H9 (cell line): ENCODE results near the gene MAPKAP1. TPM values are rescaled to one million over a fixed set of nuclear protein-coding genes. Genes with fewer than 3 reads are reported as not detected.

Source experiments
- DNase-seq: peaks from one replicate; pipeline ENCODE4 v3.0.0-alpha.2; 2017
- H2AFZ ChIP-seq: one replicate; pipeline ENCODE4 v1.6.1; 2013; ENCODE audit warnings: mild to moderate bottlenecking, low read length, control low read depth, moderate library complexity
- H2AK5ac ChIP-seq: 2 replicates; pipeline ENCODE4 v1.6.1; 2013; ENCODE audit warnings: low read length, control low read depth, mixed read lengths; ENCODE audit not compliant: insufficient read length
- H2BK120ac ChIP-seq: one replicate; pipeline ENCODE4 v1.6.1; 2013; ENCODE audit warnings: low read depth, mild to moderate bottlenecking, low read length, control low read depth, inconsistent platforms; ENCODE audit not compliant: poor library complexity, severe bottlenecking
- H2BK12ac ChIP-seq: 2 replicates; pipeline ENCODE4 v1.6.1; 2013; ENCODE audit warnings: low read length, control low read depth, mixed read lengths, low read depth; ENCODE audit not compliant: insufficient read length
- H2BK15ac ChIP-seq: 2 replicates; pipeline ENCODE4 v1.6.1; 2013; ENCODE audit warnings: low read depth, low read length, control low read depth
- H2BK20ac ChIP-seq: one replicate; pipeline ENCODE4 v1.6.1; 2013; ENCODE audit warnings: low read depth, mild to moderate bottlenecking, low read length, control low read depth, inconsistent platforms; ENCODE audit not compliant: poor library complexity, severe bottlenecking
- H2BK5ac ChIP-seq: 2 replicates; pipeline ENCODE4 v1.6.1; 2013; ENCODE audit warnings: low read length, control low read depth, mixed read lengths; ENCODE audit not compliant: insufficient read length
- H3K14ac ChIP-seq: 2 replicates; pipeline ENCODE4 v1.6.1; 2013; ENCODE audit warnings: low read length, control low read depth; ENCODE audit not compliant: insufficient read depth
- H3K18ac ChIP-seq: 2 replicates; pipeline ENCODE4 v1.6.1; 2013; ENCODE audit warnings: low read depth, mild to moderate bottlenecking, mixed read lengths, low read length, control low read depth; ENCODE audit not compliant: insufficient read length
- H3K23ac ChIP-seq: 2 replicates; pipeline ENCODE4 v1.6.1; 2013; ENCODE audit warnings: low read length, control low read depth, mixed read lengths, low read depth; ENCODE audit not compliant: insufficient read length
- H3K23me2 ChIP-seq: 2 replicates; pipeline ENCODE4 v1.6.1; 2013; ENCODE audit warnings: low read depth, mild to moderate bottlenecking, mixed read lengths, low read length, control low read depth; ENCODE audit not compliant: insufficient read length, poor library complexity, severe bottlenecking
- H3K27ac ChIP-seq: 2 replicates; pipeline ENCODE4 v1.5.1; 2013; ENCODE audit warnings: low read length, control low read depth, mixed read lengths, low read depth; ENCODE audit not compliant: insufficient read length
- H3K27me3 ChIP-seq: 2 replicates; pipeline ENCODE4 v1.6.1; 2013; ENCODE audit warnings: low read length, control low read depth, inconsistent platforms; ENCODE audit not compliant: insufficient read depth
- H3K4ac ChIP-seq: 2 replicates; pipeline ENCODE4 v1.6.1; 2013; ENCODE audit warnings: low read depth, mild to moderate bottlenecking, control low read depth, inconsistent platforms, low read length, moderate library complexity
- H3K4me1 ChIP-seq: 2 replicates; pipeline ENCODE4 v1.6.1; 2013; ENCODE audit warnings: low read length, control low read depth, inconsistent platforms; ENCODE audit not compliant: insufficient read depth
- H3K4me2 ChIP-seq: 2 replicates; pipeline ENCODE4 v1.6.1; 2013; ENCODE audit warnings: low read length, control low read depth, mixed read lengths; ENCODE audit not compliant: insufficient read length, insufficient read depth
- H3K56ac ChIP-seq: 2 replicates; pipeline ENCODE4 v1.6.1; 2013; ENCODE audit warnings: low read depth, mild to moderate bottlenecking, mixed read lengths, low read length, control low read depth; ENCODE audit not compliant: insufficient read length
- H3K79me1 ChIP-seq: 2 replicates; pipeline ENCODE4 v1.6.1; 2013; ENCODE audit warnings: low read depth, mild to moderate bottlenecking, moderate library complexity, low read length, control low read depth, inconsistent platforms; ENCODE audit not compliant: insufficient read depth, poor library complexity, severe bottlenecking
- H3K79me2 ChIP-seq: 2 replicates; pipeline ENCODE4 v1.6.1; 2013; ENCODE audit warnings: low read length, control low read depth, inconsistent platforms; ENCODE audit not compliant: insufficient read depth
- H3K9ac ChIP-seq: 2 replicates; pipeline ENCODE4 v1.6.1; 2013; ENCODE audit warnings: low read length, control low read depth, mixed read lengths; ENCODE audit not compliant: insufficient read length; ENCODE audit errors: extremely low read depth
- H3K9me3 ChIP-seq: one replicate; pipeline ENCODE4 v1.6.1; 2013; ENCODE audit warnings: low read depth, low read length, inconsistent platforms; ENCODE audit not compliant: control insufficient read depth
- H3T11ph ChIP-seq: one replicate; pipeline ENCODE4 v1.6.1; 2013; ENCODE audit warnings: mild to moderate bottlenecking, low read length, control low read depth, inconsistent platforms
- H4K20me1 ChIP-seq: one replicate; pipeline ENCODE4 v1.6.1; 2013; ENCODE audit not compliant: control insufficient read depth, insufficient read length, insufficient read depth
- H4K5ac ChIP-seq: 2 replicates; pipeline ENCODE4 v1.6.1; 2013; ENCODE audit warnings: low read depth, mild to moderate bottlenecking, mixed read lengths, low read length, control low read depth; ENCODE audit not compliant: insufficient read length
- H4K8ac ChIP-seq: replicated peaks from 2 replicates; pipeline ENCODE4 v1.6.1; 2013; ENCODE audit warnings: low read length, control low read depth, mixed read lengths, low read depth; ENCODE audit not compliant: insufficient read length
- H4K91ac ChIP-seq: 2 replicates; pipeline ENCODE4 v1.6.1; 2013; ENCODE audit warnings: low read depth, mild to moderate bottlenecking, moderate library complexity, mixed read lengths, low read length, control low read depth; ENCODE audit not compliant: insufficient read length
- H3K27ac Mint-ChIP-seq, 3 experiments: 2 replicates in 2 of 3; 3 replicates in 1 of 3; pipeline ENCODE4 v1.8.0; 2020 to 2021; ENCODE audit warnings: mixed read lengths in 3 of 3, mild to moderate bottlenecking in 1 of 3, moderate library complexity in 1 of 3
- H3K27me3 Mint-ChIP-seq: 2 replicates; pipeline ENCODE4 v1.8.0; 2021; ENCODE audit warnings: low read depth, mild to moderate bottlenecking, moderate library complexity, mixed read lengths
- H3K36me3 Mint-ChIP-seq, 3 experiments: 2 replicates in 2 of 3; 3 replicates in 1 of 3; pipeline ENCODE4 v1.8.0; 2020 to 2021; ENCODE audit warnings: low read depth in 3 of 3, mixed read lengths in 3 of 3; ENCODE audit not compliant: insufficient read depth in 1 of 3
- H3K4me1 Mint-ChIP-seq, 2 experiments: 2 replicates each; pipeline ENCODE4 v1.8.0; 2020; ENCODE audit warnings: mixed read lengths in 2 of 2
- H3K4me3 Mint-ChIP-seq, 2 experiments: 2 replicates in 1 of 2; 3 replicates in 1 of 2; pipeline ENCODE4 v1.8.0; 2020 to 2021; ENCODE audit warnings: mild to moderate bottlenecking in 2 of 2, mixed read lengths in 2 of 2, moderate library complexity in 1 of 2
- H3K9me3 Mint-ChIP-seq, 2 experiments: 2 replicates in 1 of 2; 3 replicates in 1 of 2; pipeline ENCODE4 v1.8.0; 2020; ENCODE audit warnings: mild to moderate bottlenecking in 2 of 2, mixed read lengths in 2 of 2, moderate library complexity in 1 of 2
- CTCF ChIP-seq: fragments of 200-600 bp; sonication (generic); conservative IDR thresholded peaks from 3 replicates; pipeline ENCODE4 v1.8.0; 2021; ENCODE audit warnings: antibody characterized with exemption, mild to moderate bottlenecking
- WGBS: extraction: QIAGEN DNeasy Blood & Tissue Kit; methylation state at CpG from one replicate; pipeline ENCODE4 v1.1.7; 2013; ENCODE audit warnings: missing lambda C conversion rate, low lambda C conversion rate, mixed read lengths; ENCODE audit not compliant: insufficient read length; ENCODE audit errors: extremely low coverage; 5-methylcytosine and 5-hydroxymethylcytosine counted together
- total RNA-seq: library from RNA; stranded (reverse); gene quantifications from 2 replicates; pipeline ENCODE4 v1.2.1, GENCODE V29; 2021

Gene MAPKAP1
- total RNA-seq, 1 experiment from 2014 or later, result 97.0 TPM

DNA sequence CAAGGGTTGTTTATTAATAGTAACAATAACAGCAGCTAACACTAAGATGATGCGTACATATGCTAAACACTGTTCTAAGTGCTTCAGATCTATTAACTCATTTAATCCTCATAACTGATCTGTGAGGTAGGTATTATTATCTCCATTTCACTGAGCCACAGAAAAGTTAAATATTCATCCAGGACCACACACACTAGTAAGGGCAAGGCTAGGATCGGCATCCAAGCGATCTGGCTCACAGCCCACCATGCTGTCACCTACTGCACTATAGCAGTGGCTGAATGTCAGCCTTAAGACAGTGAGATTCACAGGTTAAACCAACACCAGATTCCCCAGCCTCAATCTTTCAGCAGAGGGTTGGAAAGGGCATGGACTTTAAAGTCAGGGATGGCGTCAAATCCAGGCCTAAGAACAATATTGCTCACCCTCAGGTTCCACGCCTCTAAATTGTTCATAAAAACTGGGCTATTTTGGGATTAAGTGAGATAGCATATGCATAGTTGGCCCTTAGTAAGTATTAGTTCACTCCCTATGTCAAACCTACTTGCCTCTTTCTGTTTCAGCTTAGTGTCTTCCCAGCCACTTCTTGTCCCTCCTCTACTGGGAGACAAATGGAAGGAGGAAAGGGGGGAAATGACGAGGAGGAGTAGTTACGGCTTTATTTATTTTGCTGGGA, 150.8 kb downstream of the MAPKAP1 start:
- Histone ChIP-seq H3K4me2 (no peak overlapping the region), H3K4me1 (no peaks in the 10 kb centered on the region), H4K8ac (no peak overlapping the region), H3K79me2 (no peaks in the 10 kb centered on the region), H4K91ac (no peak overlapping the region), H3K4ac (no peak overlapping the region), H3K23ac (no peak overlapping the region), H3K27ac (no peak overlapping the region), H2AK5ac (no peak overlapping the region), H3K27me3 (no peaks in the 10 kb centered on the region), H3K79me1 (no peaks in the 10 kb centered on the region), H3K9me3 (no peaks in the 10 kb centered on the region), H2BK5ac (no peak overlapping the region), H2BK15ac (no peak overlapping the region), H2AFZ (no peak overlapping the region), H2BK120ac (no peak overlapping the region), H3K56ac (no peak overlapping the region), H4K5ac (no peak overlapping the region), H3K9ac (no peak overlapping the region), H3K14ac (no peak overlapping the region), H2BK12ac (no peak overlapping the region), H3K18ac (no peak overlapping the region), H2BK20ac (no peak overlapping the region), H3K23me2 (no peaks in the 10 kb centered on the region), H4K20me1 (no peaks in the 10 kb centered on the region), H3T11ph (no peak overlapping the region)
- Mint-ChIP-seq H3K4me3 (no peak overlapping the region), H3K27me3 (no peaks in the 10 kb centered on the region), H3K27ac (peak overlapping the region in 2 of 3 experiments; percentile 22 to 79; a peak in 2 of 7 replicates), H3K4me1 (peaks cover 14 to 18% of the 10 kb centered on the region in 2 experiments), H3K9me3 (no peaks in the 10 kb centered on the region), H3K36me3 (peaks cover 2 to 11% (median 4%) of the 10 kb centered on the region in 3 experiments; a peak in 3 of 7 replicates)
- no peak for TF ChIP-seq CTCF
- no peak for DNase-seq
- WGBS, result no CpG with 5 or more reads among the region's 7 CpGs
